Measurements from ENCODE around the gene RBMS1. TPM values are rescaled to one million over a fixed set of nuclear protein-coding genes. Genes with fewer than 3 reads are reported as not detected.

Gene RBMS1
- total RNA-seq, 1 experiment from 2014 or later = 77.5 TPM

DNA sequence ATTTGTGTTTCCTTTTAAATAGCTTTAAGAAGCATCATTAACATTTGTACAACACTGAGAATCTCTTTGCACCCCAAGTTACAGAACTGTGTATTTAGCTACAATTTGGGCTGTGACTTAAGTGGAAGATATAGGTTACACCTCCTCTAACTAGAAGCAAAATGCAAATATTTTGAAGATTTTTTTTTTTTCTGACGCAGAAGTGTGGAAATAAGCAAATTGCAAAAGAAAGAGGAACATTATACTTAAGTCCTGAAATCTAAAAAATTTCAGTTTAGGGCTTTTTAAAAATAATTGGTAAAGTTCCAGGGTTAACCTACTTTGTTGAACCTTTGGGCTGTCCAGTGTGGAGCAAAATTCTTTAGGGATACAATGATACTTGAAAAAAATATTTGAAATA, 41.4 kb upstream of the RBMS1 start:
- no peak overlapping the region for H3K56ac ChIP-seq (ENCODE audit: insufficient read length, low read depth, low read length)
- Mint-ChIP-seq H3K9me3 (no peaks in the 10 kb centered on the region), H3K27ac (no peak overlapping the region), H3K27me3 (ENCODE audit: low read depth) (no peaks in the 10 kb centered on the region), H3K36me3 (ENCODE audit: insufficient read depth in 1 of 3, low read depth in 3 of 3) (no peaks in the 10 kb centered on the region), H3K4me1 (peaks cover 0 to 4% of the 10 kb centered on the region in 2 experiments; a peak in 2 of 4 replicates), H3K4me3 (no peak overlapping the region)
- no peak overlapping the region for H2BK12ac ChIP-seq (ENCODE audit: insufficient read length, low read depth, low read length)
- no peaks in the 10 kb centered on the region for H3K9me3 ChIP-seq (ENCODE audit: control insufficient read depth, low read depth, low read length)
- H3K23ac ChIP-seq (ENCODE audit: insufficient read length, low read depth, low read length) = no peak overlapping the region
- H3K79me1 ChIP-seq (ENCODE audit: insufficient read depth, low read depth, low read length, poor library complexity, severe bottlenecking) = no peaks in the 10 kb centered on the region
- H2BK120ac ChIP-seq (ENCODE audit: low read depth, low read length, poor library complexity, severe bottlenecking) = no peak overlapping the region
- no peak overlapping the region for H2AFZ ChIP-seq (ENCODE audit: low read length)
- no peaks in the 10 kb centered on the region for H3K23me2 ChIP-seq (ENCODE audit: insufficient read length, low read depth, low read length, poor library complexity, severe bottlenecking)
- no peak overlapping the region for H3K18ac ChIP-seq (ENCODE audit: insufficient read length, low read depth, low read length)
- H4K5ac ChIP-seq (ENCODE audit: insufficient read length, low read depth, low read length) = no peak overlapping the region
- no peak for DNase-seq
- H2BK5ac ChIP-seq (ENCODE audit: insufficient read length, low read length) = no peak overlapping the region
- no peaks in the 10 kb centered on the region for H4K20me1 ChIP-seq (ENCODE audit: control insufficient read depth, insufficient read depth, insufficient read length)
- no peak overlapping the region for H4K91ac ChIP-seq (ENCODE audit: insufficient read length, low read depth, low read length)
- H2AK5ac ChIP-seq (ENCODE audit: insufficient read length, low read length) = no peak overlapping the region
- H2BK20ac ChIP-seq (ENCODE audit: low read depth, low read length, poor library complexity, severe bottlenecking) = no peak overlapping the region
- no peak overlapping the region for H3K27ac ChIP-seq (ENCODE audit: insufficient read length, low read depth, low read length)
- no peak overlapping the region for H2BK15ac ChIP-seq (ENCODE audit: low read depth, low read length)
- H3K14ac ChIP-seq (ENCODE audit: insufficient read depth, low read length) = no peak overlapping the region
- no peaks in the 10 kb centered on the region for H3K79me2 ChIP-seq (ENCODE audit: insufficient read depth, low read length)
- no peak overlapping the region for H4K8ac ChIP-seq (replicated peaks; ENCODE audit: insufficient read length, low read depth, low read length)
- H3K9ac ChIP-seq (ENCODE audit: extremely low read depth, insufficient read length, low read length) = no peak overlapping the region
- no peaks in the 10 kb centered on the region for H3K27me3 ChIP-seq (ENCODE audit: insufficient read depth, low read length)
- no CpG with 5 or more reads among the region's 1 CpG for WGBS (ENCODE audit: extremely low coverage, insufficient read length, low lambda C conversion rate)
- no peak for TF ChIP-seq CTCF (conservative IDR thresholded peaks at IDR 0.05)
- no peak overlapping the region for H3K4ac ChIP-seq (ENCODE audit: low read depth, low read length)
- H3K4me1 ChIP-seq (ENCODE audit: insufficient read depth, low read length) = no peaks in the 10 kb centered on the region
- H3T11ph ChIP-seq (ENCODE audit: low read length) = no peak overlapping the region
- no peak overlapping the region for H3K4me2 ChIP-seq (ENCODE audit: insufficient read depth, insufficient read length, low read length)

Measured in H9 (cell line).